ENCODE measurements around the gene RALGAPA2.

DNA sequence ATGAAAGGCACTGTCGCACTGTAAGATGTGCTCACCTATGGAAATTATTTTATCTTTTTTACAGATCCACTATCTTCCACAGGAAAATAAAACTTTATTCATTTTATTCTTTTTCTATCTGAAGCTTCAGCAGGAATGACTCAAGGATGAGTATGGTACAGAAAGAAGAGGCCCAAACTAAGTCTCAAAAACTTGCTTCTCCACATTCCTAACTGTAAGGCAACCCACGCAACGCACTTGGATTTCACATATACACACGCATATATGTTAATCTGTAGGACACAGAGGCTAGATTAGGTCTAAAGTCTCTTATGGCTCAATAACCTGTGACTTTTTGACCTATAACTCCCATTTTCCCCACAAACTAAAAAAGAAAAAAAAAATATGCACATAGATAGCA is 81.9 kb downstream of the RALGAPA2 start:
- TF ChIP-seq, protein P1, sequence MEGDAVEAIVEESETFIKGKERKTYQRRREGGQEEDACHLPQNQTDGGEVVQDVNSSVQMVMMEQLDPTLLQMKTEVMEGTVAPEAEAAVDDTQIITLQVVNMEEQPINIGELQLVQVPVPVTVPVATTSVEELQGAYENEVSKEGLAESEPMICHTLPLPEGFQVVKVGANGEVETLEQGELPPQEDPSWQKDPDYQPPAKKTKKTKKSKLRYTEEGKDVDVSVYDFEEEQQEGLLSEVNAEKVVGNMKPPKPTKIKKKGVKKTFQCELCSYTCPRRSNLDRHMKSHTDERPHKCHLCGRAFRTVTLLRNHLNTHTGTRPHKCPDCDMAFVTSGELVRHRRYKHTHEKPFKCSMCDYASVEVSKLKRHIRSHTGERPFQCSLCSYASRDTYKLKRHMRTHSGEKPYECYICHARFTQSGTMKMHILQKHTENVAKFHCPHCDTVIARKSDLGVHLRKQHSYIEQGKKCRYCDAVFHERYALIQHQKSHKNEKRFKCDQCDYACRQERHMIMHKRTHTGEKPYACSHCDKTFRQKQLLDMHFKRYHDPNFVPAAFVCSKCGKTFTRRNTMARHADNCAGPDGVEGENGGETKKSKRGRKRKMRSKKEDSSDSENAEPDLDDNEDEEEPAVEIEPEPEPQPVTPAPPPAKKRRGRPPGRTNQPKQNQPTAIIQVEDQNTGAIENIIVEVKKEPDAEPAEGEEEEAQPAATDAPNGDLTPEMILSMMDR (IDR thresholded peaks at IDR 0.05) = no peak
- no peak for TF ChIP-seq POLR2A (IDR thresholded peaks at IDR 0.05)

Data from thyroid gland (tissue), 4 donors.